B cell (primary cell): ENCODE measurements around the gene HSPA12B. TPM values are rescaled to one million over a fixed set of nuclear protein-coding genes. Genes with fewer than 3 reads are reported as not detected.

ENCODE experiments used
- ATAC-seq: fragments of 200-7000 bp; cut with Tn5 transposase; one replicate; pipeline ENCODE4 v1.10.0; 2021; ENCODE audit warnings: low read depth, mild to moderate bottlenecking, moderate number of reproducible peaks, moderate library complexity
- CTCF ChIA-PET: fragments of 350-600 bp; sonication (Branson Sonifier 250); formaldehyde crosslinking; loops from one replicate; lab custom pipeline; 2021; ENCODE audit warnings: antibody characterized with exemption, inconsistent platforms; lab: Charles Lee
- POLR2A ChIA-PET: fragments of 350-600 bp; sonication (Branson Sonifier 250); formaldehyde crosslinking; loops from one replicate; lab custom pipeline; 2021; ENCODE audit warnings: antibody characterized with exemption; lab: Charles Lee
- DNase-seq: peaks from one replicate; pipeline ENCODE4 v3.0.0; 2013
- H2AFZ ChIP-seq: 2 replicates; pipeline ENCODE4 v1.6.1; 2012; ENCODE audit warnings: mild to moderate bottlenecking, low read depth, low read length; ENCODE audit not compliant: insufficient read depth, poor library complexity, severe bottlenecking
- H3K27ac ChIP-seq, 2 donors: 1 replicate in 1 of 2; 2 replicates in 1 of 2; pipeline ENCODE4 v1.5.1; 2012 to 2013; ENCODE audit warnings: low read length in 2 of 2, mild to moderate bottlenecking in 2 of 2, moderate library complexity in 1 of 2
- H3K27me3 ChIP-seq, 4 experiments: fragments of 200-600 bp in 1 of 4; sonication (generic) in 1 of 4; replicated peaks in 1 of 4; 1 replicate in 2 of 4; 2 replicates in 2 of 4; pipeline versions ENCODE4 v1.6.1 to v1.7.0; 2013 to 2016; ENCODE audit warnings: low read length in 3 of 4, mild to moderate bottlenecking in 2 of 4, mixed read lengths in 1 of 4, moderate library complexity in 1 of 4; ENCODE audit not compliant: insufficient read depth in 4 of 4, control insufficient read depth in 3 of 4; ENCODE audit errors: control extremely low read depth in 1 of 4
- H3K36me3 ChIP-seq, 2 experiments: replicated peaks in 1 of 2; 1 replicate in 1 of 2; 2 replicates in 1 of 2; pipeline versions ENCODE4 v1.6.1 to v1.7.1; 2013; ENCODE audit warnings: low read length in 1 of 2; ENCODE audit not compliant: insufficient read depth in 2 of 2, control insufficient read depth in 1 of 2; ENCODE audit errors: control extremely low read depth in 1 of 2, extremely low read depth in 1 of 2
- H3K4me1 ChIP-seq, 2 donors: fragments of 200-600 bp in 1 of 2; sonication (generic) in 1 of 2; 1 replicate in 1 of 2; 2 replicates in 1 of 2; pipeline versions ENCODE4 v1.5.1 to v1.6.1; 2013 to 2017; ENCODE audit warnings: low read length in 2 of 2; ENCODE audit not compliant: control insufficient read depth in 2 of 2, insufficient read depth in 2 of 2
- H3K4me2 ChIP-seq: replicated peaks from 2 replicates; pipeline ENCODE3; 2012; ENCODE audit warnings: mild to moderate bottlenecking, low read depth, low read length; ENCODE audit not compliant: poor library complexity, severe bottlenecking
- H3K4me3 ChIP-seq, 5 experiments: fragments of 200-600 bp in 1 of 5; sonication (generic) in 1 of 5; 1 replicate in 3 of 5; 2 replicates in 2 of 5; pipeline versions ENCODE4 v1.5.1 to v1.7.0; 2011 to 2016; ENCODE audit warnings: low read length in 4 of 5, mild to moderate bottlenecking in 4 of 5, low read depth in 2 of 5, control low read depth in 1 of 5, moderate library complexity in 1 of 5; ENCODE audit not compliant: insufficient read depth in 1 of 5; ENCODE audit errors: control extremely low read depth in 1 of 5, extremely low read depth in 1 of 5
- H3K79me2 ChIP-seq: fragments of 200-600 bp; sonication (generic); one replicate; pipeline ENCODE4 v1.6.0; 2016; ENCODE audit warnings: low read length; ENCODE audit not compliant: control insufficient read depth, insufficient read depth
- H3K9ac ChIP-seq: fragments of 200-600 bp; sonication (generic); 2 replicates; pipeline ENCODE4 v1.6.1; 2017; ENCODE audit warnings: mild to moderate bottlenecking, low read length, moderate library complexity
- H3K9me3 ChIP-seq, 3 donors: one replicate each; pipeline versions ENCODE4 v1.6.1 to v1.7.1; 2013; ENCODE audit warnings: low read length in 2 of 3; ENCODE audit not compliant: control insufficient read depth in 2 of 3, insufficient read depth in 1 of 3; ENCODE audit errors: control extremely low read depth in 1 of 3
- H4K20me1 ChIP-seq: 2 replicates; pipeline ENCODE4 v1.6.0; 2012; ENCODE audit warnings: mild to moderate bottlenecking, low read length; ENCODE audit not compliant: insufficient read depth, control insufficient read depth, poor library complexity, severe bottlenecking
- H3K27ac Mint-ChIP-seq: one replicate; pipeline ENCODE4 v1.8.0; 2021; ENCODE audit warnings: mixed read lengths
- H3K27me3 Mint-ChIP-seq: one replicate; pipeline ENCODE4 v1.8.0; 2021; ENCODE audit warnings: mixed read lengths
- H3K4me1 Mint-ChIP-seq: one replicate; pipeline ENCODE4 v1.8.0; 2021; ENCODE audit warnings: mixed read lengths
- H3K4me3 Mint-ChIP-seq: one replicate; pipeline ENCODE4 v1.8.0; 2021; ENCODE audit warnings: mixed read lengths
- H3K9me3 Mint-ChIP-seq: one replicate; pipeline ENCODE4 v1.8.0; 2022; ENCODE audit warnings: mixed read lengths; ENCODE audit not compliant: insufficient read depth
- CTCF ChIP-seq: fragments of 200-600 bp; IDR thresholded peaks from one replicate; pipeline ENCODE4 v1.8.0; 2022; ENCODE audit warnings: antibody characterized with exemption, mild to moderate bottlenecking
- EZH2 ChIP-seq: IDR thresholded peaks from 2 replicates; pipeline ENCODE4 v1.6.1; 2012; ENCODE audit warnings: borderline replicate concordance, low read depth, mild to moderate bottlenecking, moderate library complexity, low read length; ENCODE audit not compliant: insufficient read depth, poor library complexity, severe bottlenecking
- WGBS: methylation state at CpG from one replicate; pipeline ENCODE4 v1.1.5; 2013; ENCODE audit warnings: missing lambda C conversion rate; ENCODE audit not compliant: insufficient coverage; 5-methylcytosine and 5-hydroxymethylcytosine counted together
- intact Hi-C: fragments of 100-400 bp; cut with micrococcal nuclease; formaldehyde crosslinking; loops from one replicate; pipeline ENCODE4 v1.10.0; 2022
- polyA plus RNA-seq: library from polyadenylated mRNA; depleted of rRNA; stranded (reverse); fragments of >200 nt; gene quantifications from 2 replicates; pipeline ENCODE4 v1.2.3, GENCODE V29; 2012
- total RNA-seq, 2 donors: library from RNA; stranded (reverse); fragments of 120-200 nt in 1 of 2; gene quantifications; 1 replicate in 1 of 2; 2 replicates in 1 of 2; pipeline versions ENCODE4 v1.2.3 to v1.2.4, GENCODE V29; 2013 to 2022

HSPA12B gene
- total and polyA plus RNA-seq, 2 donors (not counting 1 experiment from before 2014, with no cell fraction given), result not detected

GRCh38 chr20:3744806-3745685 is 12.6 kb downstream of the HSPA12B start:
- H3K4me2 ChIP-seq, result peak overlapping the region; percentile 63
- H2AFZ ChIP-seq, result peak overlapping the region; percentile 66
- no peak overlapping the region for H3K27ac Mint-ChIP-seq
- peaks cover 0 to 26% (median 2%) of the 10 kb centered on the region in 4 experiments for H3K27me3 ChIP-seq
- peaks cover 0 to 13% of the 10 kb centered on the region in 2 donors for H3K4me1 ChIP-seq
- no peaks in the 10 kb centered on the region for H3K9me3 Mint-ChIP-seq
- no peak overlapping the region for H3K9ac ChIP-seq
- H3K79me2 ChIP-seq, result no peaks in the 10 kb centered on the region
- CTCF ChIA-PET, result interaction anchor here (1.0 kb wide), 1 partner anchor 23 kb away, joined by 3 read pairs; the partner anchor contains the start of gene ADISSP
- POLR2A ChIA-PET, result no interaction called here
- peaks cover 4% of the 10 kb centered on the region for H3K4me1 Mint-ChIP-seq
- 48% methylated on average over 43 of the region's 45 CpGs for WGBS
- peak overlapping the region; percentile 30 for H3K4me3 Mint-ChIP-seq
- peaks cover 26% of the 10 kb centered on the region for H3K27me3 Mint-ChIP-seq
- H3K9me3 ChIP-seq, result peaks cover 0 to 10% (median 0%) of the 10 kb centered on the region in 3 donors
- TF ChIP-seq CTCF, result no peak
- no peak for TF ChIP-seq EZH2
- H3K27ac ChIP-seq, result no peak overlapping the region
- no peaks in the 10 kb centered on the region for H4K20me1 ChIP-seq
- peak; percentile 65 for DNase-seq
- H3K36me3 ChIP-seq, result no peaks in the 10 kb centered on the region
- intact Hi-C loops, result loop anchor here (2.0 kb wide), 1 partner anchor 24 kb away; no protein-coding TSS in a partner anchor
- peak overlapping the region in 2 of 5 experiments; percentile 9 to 18 for H3K4me3 ChIP-seq
- peak; percentile 75 for ATAC-seq
